Adrenal gland (tissue), 5 donors: ENCODE results near the gene EXOC6.

Source experiments
- CTCF ChIP-seq, 6 experiments: fragments of 450-650 bp in 4 of 6; fragments of 200-600 bp in 2 of 6; sonication (generic) in 1 of 6; IDR thresholded peaks; 1 replicate in 5 of 6; 2 replicates in 1 of 6; pipeline versions ENCODE4 v1.5.1 to v1.8.0; 2016 to 2021; ENCODE audit warnings: antibody characterized with exemption in 6 of 6, mild to moderate bottlenecking in 2 of 6, moderate library complexity in 1 of 6
- POLR2A ChIP-seq, 2 donors: fragments of 450-650 bp; IDR thresholded peaks; one replicate each; pipeline ENCODE4 v1.6.1; 2017; ENCODE audit warnings: antibody characterized with exemption in 2 of 2, mild to moderate bottlenecking in 2 of 2, moderate library complexity in 1 of 2
- donor health status: DM: no; HTN: no; CAD: no.

- TF ChIP-seq CTCF (IDR thresholded peaks at IDR 0.05) (no peak), POLR2A (IDR thresholded peaks at IDR 0.05) (no peak)
Measured at GRCh38 chr10:93071674-93072224, 223.4 kb downstream of the EXOC6 start.
